GM19043 (cell line): ENCODE data around the gene LDLRAD4.
"Not testable (repeated sequence)": the region's sequence is repeated elsewhere in the genome, so short reads cannot be mapped to it uniquely, and the experiment has no call there.

Experiments
- ATAC-seq: cut with Tn5 transposase; IDR thresholded peaks from one replicate; pipeline ENCODE4 v1.9.1; 2021; ENCODE audit warnings: low read depth; ENCODE audit not compliant: unreplicated experiment

Gene LDLRAD4

DNA sequence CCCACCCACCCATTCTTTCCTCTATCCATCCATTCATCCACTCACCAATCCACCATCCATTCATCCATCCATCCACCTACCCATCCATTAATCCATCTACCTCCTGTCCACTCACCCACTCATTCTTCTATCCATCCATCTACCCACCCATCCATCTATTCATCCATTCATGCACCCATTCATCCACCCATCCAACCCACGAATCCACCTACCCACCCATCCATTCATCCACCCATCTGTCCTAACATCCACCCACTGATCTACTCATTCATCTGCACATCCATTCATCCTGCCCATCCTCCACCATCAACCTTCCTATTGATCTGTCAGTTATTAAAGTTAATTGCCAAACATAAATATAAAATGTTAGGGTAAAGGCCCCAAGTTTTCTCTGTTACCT lies 25.6 kb downstream of the LDLRAD4 start:
- no peak for ATAC-seq

DNA sequence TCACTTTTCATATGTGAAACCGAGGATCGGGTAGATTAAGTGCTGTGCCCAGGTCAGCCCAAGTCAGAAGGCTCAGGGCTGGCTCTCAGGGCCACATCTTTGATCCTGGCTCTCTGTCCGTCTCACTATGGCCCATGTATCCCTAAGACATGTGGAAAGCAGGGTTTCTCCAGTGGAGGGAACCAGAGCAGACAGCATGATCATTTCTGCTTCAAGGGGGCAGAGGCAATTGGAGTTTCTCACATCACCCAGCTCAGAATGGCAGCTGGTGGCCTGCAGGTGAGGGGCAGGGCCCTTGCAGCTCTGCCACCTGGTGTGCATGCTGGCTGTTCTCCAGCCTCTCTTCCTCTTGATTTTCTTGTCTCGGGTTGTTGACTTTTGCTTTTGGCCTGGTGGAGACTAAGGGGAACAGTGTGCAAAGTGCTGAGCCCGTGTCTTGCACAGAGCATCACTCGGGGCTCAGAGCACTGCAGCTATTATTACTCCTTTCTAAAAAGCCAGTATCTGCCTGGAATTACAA lies 27.0 kb downstream of the LDLRAD4 start:
- ATAC-seq: no peak

DNA sequence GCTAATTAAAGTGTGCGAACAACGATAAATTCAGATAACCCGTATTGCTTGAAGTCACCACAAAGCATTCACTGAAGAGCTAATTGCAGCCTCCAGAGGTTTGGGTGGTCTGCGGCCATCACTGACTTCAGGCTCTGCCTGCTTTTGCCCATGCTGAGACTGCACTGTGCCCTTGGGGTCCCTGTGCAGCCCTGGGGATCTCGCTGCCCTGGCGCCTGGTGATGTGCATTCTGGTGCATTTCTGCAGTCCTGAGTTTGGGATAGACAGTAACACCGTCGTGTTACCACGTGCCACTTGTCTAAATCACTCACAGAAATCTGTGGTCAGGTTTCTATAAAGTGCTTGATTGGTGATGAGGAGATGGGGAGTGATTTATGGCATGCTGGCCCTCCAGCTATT lies 27.6 kb downstream of the LDLRAD4 start:
- no peak for ATAC-seq

DNA sequence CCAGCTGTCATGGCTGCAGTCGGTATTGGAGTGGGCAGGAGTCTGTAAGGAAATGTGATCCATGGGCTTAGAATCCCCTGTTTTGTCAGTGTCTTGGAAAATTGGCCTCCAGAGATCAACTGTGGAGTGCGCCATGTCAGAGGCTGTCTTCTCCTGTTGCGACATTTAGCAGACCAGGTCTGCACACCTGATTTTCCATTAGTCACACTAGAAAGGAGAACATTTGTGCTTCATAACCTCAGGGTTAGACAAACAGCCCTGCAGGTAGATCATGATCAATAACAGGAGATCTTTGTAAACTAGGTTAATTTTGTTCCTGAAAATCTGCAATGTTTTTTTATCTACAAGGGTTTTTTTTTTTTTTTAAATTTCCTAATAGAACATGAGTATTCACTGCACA lies 28.0 kb downstream of the LDLRAD4 start:
- ATAC-seq: no peak

DNA sequence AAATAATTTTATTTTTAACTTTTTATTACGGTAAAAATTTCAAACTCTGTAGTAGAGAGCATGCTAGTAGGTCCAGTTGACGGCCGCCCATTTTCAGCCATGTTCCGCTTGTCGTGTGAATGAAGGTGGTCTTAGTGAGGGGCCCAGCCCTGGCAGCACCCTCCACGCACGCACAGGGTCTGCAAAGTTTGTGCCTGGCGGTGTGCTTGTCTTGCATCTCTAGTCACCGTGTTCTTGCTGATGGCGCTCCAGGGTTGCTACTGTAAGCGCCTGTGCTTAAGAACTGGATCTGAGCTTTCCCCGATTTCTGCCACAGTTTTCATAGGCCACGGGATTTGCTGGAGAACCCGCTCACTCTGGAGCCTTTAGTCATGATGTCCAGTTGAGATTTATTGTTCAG lies 28.9 kb downstream of the LDLRAD4 start:
- ATAC-seq: no peak

DNA sequence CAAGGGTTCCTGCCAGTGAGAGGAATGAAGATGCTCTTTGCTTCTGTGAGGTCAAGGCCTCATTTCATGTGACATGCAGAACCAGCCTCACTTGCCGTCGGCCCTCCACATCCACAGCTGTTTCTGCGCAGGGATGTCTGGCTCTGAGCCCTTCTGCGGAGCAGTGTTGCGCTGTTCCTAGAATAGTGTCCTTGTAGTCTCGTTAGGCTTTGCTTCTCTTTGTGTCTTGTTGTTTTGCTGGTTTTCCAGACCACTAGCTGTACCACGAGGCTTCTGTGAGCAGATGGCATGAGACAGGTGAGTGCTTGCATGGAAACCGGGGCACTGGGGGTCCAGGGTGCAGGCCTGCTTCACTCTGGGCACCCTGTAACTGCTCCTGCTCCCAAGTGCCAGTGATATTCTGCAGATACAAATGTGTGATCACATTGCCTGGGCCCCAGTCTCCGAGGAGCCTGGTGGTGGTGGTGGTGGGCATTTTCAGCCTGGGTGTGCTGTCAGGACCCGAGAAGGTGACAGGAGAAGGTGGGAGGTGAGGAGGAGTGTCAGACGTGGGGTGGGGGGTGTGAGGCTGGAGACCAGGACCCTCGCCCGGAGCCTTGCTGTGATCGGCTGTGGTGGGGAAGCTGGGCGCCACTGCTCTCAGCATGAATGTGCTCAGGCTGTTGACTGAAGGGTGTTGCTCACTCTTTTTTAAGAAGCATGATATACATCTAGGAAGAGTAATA lies 34.3 kb downstream of the LDLRAD4 start:
- no peak for ATAC-seq

DNA sequence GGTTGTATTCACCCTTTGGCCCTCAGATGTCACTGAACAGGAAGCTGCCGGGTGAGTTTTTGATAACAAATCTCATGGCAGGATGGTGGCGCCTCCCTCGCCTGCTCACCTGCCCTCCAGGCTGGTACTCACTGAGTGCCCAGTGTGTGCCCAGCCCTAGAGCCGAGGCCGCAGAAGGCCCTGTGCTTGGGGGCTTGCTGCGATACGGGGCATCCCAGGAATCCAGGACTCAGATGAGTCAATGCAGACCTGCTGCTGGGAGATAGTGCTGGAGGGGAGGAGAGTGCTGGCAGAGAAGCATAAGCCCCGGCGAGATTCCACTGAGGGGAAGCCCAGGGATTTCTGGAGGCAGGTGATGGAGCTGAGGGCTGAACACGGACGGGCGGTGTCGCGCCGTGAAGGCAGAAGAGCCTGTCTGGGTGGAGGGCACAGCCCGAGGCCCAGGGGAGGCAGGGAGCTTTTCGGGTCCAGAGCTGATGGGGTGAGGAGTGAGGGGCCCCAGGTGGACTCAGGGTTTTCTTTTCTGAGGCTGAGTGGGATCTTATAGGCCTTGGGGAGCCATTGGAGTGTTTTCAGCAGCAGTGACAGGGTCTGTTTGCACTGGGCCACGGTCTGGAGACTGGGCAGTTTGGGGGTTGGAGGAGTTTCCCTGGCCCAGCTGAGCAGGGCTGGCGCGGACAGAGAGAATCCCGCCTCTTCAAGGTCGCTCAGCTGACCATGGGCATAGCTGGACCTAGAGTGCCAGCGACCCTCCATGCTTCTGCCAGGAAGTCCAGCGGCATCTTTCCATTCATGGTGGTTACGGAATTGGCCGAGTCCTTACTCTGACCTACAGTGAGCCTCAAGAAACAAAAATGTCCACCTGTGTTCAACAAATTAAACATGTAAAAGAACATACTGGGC lies 35.5 kb downstream of the LDLRAD4 start:
- ATAC-seq: no peak

DNA sequence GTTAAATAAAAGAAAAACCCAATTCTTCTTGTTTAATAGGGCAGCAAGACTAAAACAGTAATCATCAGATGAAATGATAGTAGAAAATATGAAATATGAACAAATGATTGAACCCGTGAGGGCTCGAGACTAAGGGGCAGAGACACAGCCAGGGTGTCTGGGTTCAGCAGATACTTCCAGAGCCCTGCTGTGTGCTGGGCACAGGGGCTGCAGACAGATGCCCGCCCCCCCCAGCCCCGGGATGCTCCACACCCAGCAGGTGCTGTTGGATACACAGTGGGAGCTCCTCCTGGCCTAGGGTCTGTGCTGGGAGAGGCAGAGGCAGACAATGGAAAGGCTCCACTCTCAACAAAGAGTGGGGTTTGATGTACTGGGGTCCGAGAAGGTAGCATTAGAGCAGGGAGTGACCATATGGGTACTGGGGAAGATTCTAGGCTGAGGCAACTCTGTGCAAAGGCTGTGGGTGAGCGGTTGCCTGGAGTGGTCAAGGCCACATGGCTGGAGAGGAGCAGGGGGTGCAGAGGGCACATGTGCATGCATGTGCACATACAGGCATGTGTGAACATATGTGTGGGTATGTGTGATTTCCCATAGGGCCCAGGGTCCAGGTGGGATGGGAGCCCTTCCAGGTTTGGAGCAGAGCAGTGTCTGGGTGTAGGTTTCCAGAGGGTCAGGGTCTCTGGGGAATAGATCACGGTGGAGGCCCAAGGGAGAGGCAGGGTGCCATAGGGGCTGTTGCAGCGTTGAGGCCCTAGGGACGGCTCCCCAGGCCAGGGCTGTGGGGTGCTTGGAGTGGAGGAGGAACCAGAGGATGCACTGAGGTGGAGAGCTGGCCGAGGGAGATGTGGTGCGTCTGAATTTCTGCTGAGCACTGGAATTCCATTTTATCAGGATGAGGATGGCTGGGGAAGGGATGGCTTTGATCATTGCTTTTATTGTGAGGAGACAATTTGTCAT lies 36.7 kb downstream of the LDLRAD4 start:
- no peak for ATAC-seq

DNA sequence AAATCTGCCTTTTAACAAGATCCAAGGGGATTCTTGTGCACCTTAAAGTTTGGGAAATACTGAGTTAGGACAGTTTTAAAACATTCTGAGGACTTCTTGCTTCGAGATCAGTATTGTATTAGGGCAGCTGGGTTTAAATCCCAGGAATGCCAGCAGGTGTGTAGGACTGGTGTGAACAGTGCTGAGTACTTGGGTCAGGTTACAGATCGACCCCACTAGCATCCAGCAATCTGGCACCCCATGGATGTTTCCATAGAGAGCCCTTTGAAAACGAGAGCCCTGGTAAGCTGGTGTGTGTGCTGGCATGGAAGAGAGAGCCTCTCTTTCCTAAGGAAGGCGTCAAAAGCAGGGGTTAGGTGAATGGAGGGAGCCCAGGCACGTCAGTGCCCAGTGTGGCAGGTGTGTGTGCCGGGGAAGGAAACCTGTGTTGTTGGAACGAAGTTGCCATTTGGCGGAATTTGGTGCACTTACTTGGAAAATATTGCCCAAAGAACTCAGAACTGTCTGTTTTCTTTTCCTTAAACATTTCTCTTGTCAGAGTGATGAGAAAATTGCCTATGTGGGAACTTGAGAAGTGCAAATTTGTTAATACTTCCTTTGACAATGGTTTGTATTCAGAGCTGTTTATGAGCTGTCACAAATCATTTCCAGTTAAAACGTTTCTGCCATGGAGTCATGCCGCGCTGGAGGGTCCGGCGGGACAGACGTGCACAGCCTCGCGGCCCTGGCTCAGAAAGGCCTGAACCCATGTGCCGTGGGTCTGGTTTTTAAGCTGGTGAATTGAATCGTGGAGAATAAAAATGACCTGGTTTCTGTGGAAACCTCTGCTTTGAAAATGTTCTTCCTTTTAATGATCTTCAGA lies 38.1 kb downstream of the LDLRAD4 start:
- no peak for ATAC-seq

DNA sequence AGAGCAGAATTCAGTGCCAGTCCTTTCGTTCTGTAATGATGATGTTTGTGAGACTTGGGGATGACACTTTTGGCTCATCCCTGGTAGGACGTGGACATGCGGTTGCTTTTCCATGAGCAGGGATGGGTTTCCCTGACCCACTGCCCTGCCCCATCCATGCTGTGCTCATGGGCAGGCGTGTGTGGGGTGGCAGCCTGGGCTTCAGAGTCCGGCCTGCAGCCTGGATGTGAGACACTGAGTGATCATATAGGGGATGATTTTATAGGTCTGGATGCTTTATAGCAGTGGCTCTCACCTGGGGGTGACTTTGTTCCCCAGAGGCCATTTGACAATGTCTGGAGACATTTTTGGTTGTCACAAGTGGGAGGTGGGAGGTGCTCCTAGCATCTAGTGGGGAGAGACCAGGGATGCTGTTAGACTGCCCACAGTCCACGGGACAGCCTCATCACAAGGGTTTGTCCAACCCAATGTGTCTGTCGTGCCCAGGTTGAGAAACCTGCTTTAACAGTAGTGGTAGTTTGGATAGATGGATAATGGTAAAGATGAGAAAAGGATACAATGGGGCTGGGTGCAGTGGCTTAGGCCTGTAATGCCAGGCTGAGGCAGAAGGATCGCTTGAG lies 38.9 kb downstream of the LDLRAD4 start:
- no peak for ATAC-seq

DNA sequence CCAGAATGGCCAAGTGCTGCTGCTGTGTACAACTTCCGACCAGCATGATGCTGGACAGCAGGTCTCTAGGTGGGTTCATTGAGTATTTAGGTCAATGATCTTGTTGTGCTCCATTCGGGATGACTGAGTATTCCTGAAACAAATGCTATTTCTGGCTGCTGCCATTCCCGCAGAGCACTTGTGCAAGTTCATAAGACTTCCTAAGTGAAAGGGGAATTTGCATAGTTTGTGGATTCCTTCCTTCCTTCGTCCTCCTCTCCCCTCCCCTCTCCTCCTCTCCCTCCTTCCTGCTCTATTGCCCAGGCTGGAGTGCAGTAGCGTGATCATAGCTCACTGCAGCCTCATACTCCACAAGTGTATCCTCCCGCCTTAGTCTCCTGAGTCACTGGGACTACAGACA lies 40.4 kb downstream of the LDLRAD4 start:
- no peak for ATAC-seq

DNA sequence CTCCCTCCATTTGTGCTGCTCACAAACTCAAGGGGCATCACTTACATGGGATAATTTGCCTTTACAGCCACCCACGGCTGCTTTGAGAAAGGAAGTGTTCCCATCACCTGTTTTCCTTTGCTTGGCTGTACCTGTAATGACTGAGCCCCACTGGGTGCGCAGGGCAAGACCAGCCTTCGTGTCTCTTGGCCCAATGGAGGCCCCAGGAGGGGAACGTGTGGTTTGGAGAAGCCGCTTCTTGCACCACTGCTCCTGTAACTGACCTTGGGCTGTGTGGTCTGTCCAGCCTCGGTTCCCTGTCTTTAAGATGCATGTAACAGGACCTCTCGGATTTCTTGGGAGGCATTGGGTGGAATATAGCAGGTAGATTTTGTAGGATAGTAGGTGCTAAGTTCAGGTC lies 41.1 kb downstream of the LDLRAD4 start:
- ATAC-seq: no peak

DNA sequence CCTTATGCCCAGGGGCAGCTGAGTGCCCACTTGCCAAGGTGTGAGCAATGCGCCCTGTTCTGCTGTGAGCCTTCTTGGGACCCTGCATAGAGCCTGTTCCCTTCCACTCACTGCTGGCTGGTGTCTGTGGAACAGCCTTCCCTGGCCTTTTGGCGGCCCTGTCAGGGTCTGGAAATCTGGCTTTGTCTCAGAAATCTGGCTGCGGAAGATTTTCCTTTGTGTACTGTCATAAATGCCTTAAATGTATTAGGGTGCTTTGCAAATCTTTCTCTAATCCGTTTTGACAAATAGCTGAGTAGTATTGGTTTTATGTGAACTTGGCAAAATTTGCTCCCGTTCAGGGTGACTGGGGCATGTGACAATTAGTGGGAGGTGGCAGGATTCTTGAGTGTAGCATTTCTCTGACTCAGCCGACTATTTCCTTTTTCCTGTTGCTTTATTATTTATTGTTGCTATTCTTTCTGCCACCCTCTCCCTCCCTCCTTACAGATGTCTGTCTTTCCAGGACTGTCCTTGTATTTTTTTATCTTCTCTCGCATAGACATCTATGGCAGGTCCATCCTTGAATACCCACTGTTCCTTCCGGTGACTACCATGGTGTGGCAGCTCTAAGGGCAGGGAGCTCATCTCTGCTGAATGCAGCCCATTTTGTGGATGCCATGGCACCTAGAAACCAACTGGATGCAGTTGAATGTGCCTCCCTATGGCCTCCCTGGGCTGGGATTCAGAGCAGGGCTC lies 41.8 kb downstream of the LDLRAD4 start:
- no peak for ATAC-seq

DNA sequence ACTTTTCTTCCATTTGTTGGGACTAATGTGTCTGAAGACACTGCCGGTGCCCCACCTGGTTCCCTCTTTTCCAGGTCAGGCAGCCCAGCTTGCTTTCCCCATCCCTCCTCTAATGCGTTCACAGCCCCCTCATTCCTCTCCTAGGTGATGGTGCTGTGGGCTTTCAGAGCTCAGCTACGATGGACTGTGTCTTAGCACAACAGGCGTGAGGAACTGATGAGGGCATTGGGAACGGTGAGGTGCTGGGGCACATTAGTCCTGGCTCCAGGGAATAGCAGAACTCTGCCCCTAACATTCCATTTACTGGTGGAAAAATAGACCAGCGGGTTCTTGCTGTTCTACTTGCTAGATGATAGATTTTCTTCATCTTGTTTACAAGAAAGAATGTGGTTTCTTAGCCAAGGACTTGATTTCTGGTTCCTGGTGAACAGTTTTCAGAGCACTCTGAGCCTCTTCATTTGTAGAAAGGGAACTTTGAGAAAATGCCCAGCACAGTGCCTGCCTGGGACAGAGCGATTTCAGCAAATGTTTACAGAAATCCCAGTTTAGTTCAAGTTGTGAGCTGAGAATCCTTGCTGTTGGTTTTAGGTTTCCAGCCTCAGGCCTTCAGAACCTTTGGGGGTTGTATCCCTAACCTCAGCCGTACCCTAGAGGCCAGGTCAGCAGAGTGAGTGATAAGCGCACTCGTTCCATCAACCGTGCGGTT lies 42.5 kb downstream of the LDLRAD4 start:
- ATAC-seq: no peak

DNA sequence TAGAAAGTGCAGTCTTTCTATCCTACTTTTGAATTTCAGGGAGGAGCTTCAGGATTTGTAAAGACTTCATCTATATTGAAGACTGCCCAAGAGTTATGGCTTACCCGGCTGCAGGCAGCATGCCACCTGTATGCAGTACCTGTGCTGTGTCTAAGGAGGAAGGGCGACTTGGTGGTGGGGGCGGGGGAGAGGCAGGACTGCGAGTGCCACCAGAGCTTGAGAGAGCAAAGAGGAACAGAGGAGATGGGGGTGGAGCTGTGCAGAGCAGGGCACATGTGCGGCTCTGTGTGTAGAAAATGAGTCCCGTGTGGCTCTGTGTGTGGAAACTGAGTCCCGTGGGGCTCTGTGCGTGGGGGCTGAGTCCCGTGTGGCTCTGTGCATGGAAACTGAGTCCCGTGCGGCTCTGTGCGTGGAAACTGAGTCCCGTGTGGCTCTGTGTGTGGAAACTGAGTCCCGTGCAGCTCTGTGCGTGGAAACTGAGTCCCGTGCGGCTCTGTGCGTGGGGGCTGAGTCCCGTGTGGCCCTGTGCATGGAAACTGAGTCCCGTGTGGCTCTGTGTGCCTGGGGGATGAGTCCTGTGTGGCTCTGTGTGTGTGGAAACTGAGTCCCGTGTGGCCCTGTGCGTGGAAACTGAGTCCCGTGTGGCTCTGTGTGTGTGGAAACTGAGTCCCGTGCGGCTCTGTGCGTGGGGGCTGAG lies 43.2 kb downstream of the LDLRAD4 start:
- no peak for ATAC-seq

DNA sequence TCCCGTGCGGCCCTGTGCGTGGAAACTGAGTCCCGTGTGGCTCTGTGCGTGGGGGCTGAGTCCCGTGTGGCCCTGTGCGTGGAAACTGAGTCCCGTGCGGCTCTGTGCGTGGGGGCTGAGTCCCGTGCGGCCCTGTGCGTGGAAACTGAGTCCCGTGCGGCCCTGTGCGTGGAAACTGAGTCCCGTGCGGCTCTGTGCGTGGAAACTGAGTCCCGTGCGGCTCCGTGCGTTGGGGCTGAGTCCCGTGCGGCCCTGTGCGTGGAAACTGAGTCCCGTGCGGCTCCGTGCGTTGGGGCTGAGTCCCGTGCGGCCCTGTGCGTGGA lies 43.8 kb downstream of the LDLRAD4 start:
- not testable (repeated sequence) for ATAC-seq

DNA sequence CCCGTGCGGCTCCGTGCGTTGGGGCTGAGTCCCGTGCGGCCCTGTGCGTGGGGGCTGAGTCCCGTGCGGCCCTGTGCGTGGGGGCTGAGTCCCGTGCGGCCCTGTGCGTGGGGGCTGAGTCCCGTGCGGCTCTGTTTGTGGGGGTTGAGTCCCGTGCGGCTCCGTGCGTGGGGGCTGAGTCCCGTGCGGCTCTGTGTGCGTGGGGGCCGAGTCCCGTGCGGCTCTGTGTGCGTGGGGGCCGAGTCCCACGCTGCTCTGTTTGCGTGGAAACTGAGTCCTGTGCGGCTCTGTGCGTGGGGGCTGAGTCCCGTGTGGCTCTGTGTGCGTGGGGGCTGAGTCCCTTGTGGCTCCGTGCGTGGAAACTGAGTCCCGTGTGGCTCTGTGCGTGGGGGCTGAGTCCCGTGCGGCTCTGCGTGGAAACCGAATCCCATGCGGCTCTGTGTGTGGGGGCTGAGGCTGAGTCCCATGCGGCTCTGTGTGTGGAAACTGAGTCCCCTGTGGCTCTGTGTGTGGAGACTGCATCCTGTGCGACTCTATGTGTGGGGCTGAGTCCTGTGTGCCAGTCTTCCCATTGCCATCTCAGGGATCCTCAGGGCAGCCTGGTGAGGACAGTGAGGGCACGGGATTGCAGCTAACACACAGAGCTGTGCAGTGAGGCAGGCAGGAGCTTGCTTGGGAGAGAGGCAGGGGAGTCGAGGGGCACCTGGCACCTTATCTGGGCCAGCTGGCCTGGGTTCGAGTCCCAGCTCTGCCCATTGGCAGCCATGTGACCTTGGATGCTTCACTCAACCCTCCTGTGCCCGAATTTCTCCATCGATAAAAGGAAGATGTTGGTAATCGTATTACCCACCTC lies 44.5 kb downstream of the LDLRAD4 start:
- ATAC-seq: no peak
